IPS-15b (cell line): ENCODE results near the gene SCN11A.

Experiments used
- H3K27me3 ChIP-seq: one replicate; pipeline ENCODE4 v1.6.1; 2013; ENCODE audit warnings: low read length; ENCODE audit not compliant: control insufficient read depth, insufficient read depth
- H3K36me3 ChIP-seq: one replicate; pipeline ENCODE4 v1.6.1; 2013; ENCODE audit warnings: low read length; ENCODE audit not compliant: control insufficient read depth, insufficient read depth
- H3K4me1 ChIP-seq: one replicate; pipeline ENCODE4 v1.6.1; 2013; ENCODE audit warnings: mild to moderate bottlenecking, low read length; ENCODE audit not compliant: control insufficient read depth, insufficient read depth
- H3K4me3 ChIP-seq: one replicate; pipeline ENCODE4 v1.5.1; 2013; ENCODE audit warnings: low read depth, low read length
- H3K9ac ChIP-seq: one replicate; pipeline ENCODE4 v1.6.1; 2013; ENCODE audit warnings: low read depth, mild to moderate bottlenecking, low read length
- H3K9me3 ChIP-seq: one replicate; pipeline ENCODE4 v1.6.1; 2013; ENCODE audit warnings: mild to moderate bottlenecking, low read length; ENCODE audit not compliant: control insufficient read depth, insufficient read depth

The SCN11A gene

DNA sequence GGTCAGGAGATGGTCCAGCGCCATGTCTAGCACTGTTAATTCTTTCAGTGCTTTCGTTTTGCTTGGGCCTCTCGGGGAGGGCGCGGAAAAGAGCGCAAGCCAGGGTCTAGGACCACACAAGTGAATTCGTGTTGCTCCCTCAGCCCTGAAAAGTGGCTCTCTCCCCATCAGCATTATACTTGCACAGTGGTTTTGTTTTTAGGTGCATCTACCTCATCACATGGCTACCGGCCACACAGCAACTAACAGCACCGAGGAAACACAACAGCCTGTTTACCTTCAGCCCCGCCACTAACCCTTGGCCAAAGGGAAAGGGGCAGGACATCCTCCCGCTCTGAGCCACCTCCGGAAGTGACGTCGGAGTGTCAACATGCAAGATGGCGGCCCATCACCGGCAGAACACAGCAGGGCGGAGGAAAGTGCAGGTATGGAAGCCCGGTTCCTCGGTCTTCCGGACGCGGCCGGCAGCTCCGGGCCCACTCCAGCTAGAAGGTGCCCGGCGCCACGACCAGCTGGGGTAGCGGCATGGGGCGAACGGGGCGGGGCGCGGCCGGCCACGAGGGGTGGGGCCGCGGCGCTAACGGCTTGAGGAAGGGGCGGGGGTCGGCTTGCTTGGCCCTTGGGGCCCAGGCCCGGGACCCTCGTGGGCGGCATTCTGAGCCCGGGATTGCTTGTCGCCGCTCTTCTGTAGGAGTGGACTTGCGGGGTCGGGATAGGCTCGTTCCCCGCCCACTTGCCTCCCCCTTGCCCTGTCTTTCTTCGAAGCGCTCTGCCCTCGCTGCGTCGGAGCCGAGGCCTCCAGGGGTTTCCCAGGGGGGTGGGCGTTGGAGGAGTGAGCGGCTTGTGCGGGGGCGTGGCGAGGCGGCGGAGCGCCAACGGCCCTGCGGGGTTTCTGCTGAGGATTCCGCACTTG lies at the start of gene SCN11A, which contains the start of gene WDR48:
Gene SCN11A, minus strand, starts transcription at position 296 of the 913 bp plus-strand sequence. CDS start 101,582 bp downstream, outside the sequence.
Gene WDR48, plus strand, starts transcription at position 368 of the 913 bp plus-strand sequence. Its CDS starts 10 bp downstream, at position 378.
- Histone ChIP-seq H3K27me3 (no peaks in the 10 kb centered on the region), H3K9ac (peak within 1 kb of the TSS; percentile 96), H3K4me3 (peak within 1 kb of the TSS; percentile 98), H3K4me1 (no peaks in the 10 kb centered on the region), H3K36me3 (no peaks in the 10 kb centered on the region), H3K9me3 (no peaks in the 10 kb centered on the region)

GRCh38 chr3:39101022-39101689 lies 49.4 kb upstream of the SCN11A start:
- H3K27me3 ChIP-seq: peaks cover 4% of the 10 kb centered on the region
- H3K4me3 ChIP-seq: no peak overlapping the region
- peaks cover 19% of the 10 kb centered on the region for H3K36me3 ChIP-seq
- H3K9ac ChIP-seq: no peak overlapping the region
- no peaks in the 10 kb centered on the region for H3K4me1 ChIP-seq
- H3K9me3 ChIP-seq: no peaks in the 10 kb centered on the region

DNA sequence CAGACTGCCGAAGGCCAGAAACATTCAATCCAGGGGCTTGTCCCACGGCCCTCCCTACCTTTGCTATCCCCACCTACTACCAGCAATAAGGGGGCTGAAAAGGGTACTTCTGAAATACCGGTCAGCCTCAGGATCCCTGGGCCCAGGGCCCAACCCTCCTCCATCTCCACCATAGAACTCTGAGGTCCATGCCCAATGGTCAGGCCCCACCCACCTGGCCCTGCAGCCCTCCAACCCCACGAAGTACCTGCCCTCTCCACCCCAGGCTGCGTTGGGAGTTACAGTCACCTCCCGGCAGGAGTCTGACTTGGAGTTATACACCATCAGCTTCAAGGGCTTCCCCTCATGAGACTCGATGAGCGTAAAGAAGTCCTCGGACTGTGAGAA lies 48.7 kb upstream of the SCN11A start:
- Histone ChIP-seq H3K4me1 (no peaks in the 10 kb centered on the region), H3K9me3 (no peaks in the 10 kb centered on the region), H3K36me3 (peaks cover 19% of the 10 kb centered on the region), H3K27me3 (no peaks in the 10 kb centered on the region), H3K9ac (no peak overlapping the region), H3K4me3 (no peak overlapping the region)

DNA sequence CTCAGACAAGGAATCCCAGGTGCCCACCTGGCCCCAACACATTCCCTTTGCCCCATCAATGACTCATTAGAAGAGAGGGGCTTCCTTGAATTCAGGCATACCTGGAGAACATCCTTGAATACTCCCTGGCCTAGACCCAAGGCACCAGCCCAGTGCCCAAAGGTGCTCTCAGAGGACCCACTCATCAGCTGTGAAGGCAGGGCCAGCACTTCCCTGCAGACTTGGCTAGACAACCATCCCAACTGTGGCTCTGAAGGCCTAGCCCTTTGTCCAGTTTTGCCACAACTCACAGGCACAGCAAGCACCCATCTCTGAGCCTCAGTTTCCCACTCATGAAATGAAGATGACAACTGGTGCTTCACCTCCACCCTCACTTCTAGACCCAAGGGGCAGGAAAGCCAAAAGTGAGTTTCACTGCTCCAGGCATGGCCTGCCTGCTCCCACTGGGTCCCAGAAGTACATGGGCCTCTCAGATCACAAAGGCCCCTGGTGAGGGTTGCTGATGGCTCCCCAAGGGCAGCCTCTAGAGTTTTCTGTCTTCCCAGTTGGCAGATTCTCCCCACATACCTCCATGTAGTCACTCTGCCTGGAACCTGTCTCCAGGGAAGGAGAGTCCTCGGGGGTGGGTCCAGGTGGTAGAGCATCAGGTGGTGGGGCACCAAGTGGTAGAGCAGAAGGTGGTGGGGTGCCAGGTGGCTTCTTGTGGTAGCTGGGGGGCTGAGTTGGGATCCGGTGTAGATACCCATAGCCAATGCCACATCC lies 48.2 kb upstream of the SCN11A start:
- Histone ChIP-seq H3K36me3 (peaks cover 25% of the 10 kb centered on the region), H3K4me3 (no peak overlapping the region), H3K9me3 (no peaks in the 10 kb centered on the region), H3K9ac (no peak overlapping the region), H3K4me1 (no peaks in the 10 kb centered on the region), H3K27me3 (no peaks in the 10 kb centered on the region)

GRCh38 chr3:39099242-39099641 lies 47.5 kb upstream of the SCN11A start:
- H3K4me3 ChIP-seq: no peak overlapping the region
- no peaks in the 10 kb centered on the region for H3K27me3 ChIP-seq
- H3K36me3 ChIP-seq: peaks cover 25% of the 10 kb centered on the region
- no peaks in the 10 kb centered on the region for H3K4me1 ChIP-seq
- no peaks in the 10 kb centered on the region for H3K9me3 ChIP-seq
- H3K9ac ChIP-seq: no peak overlapping the region

- Histone ChIP-seq H3K4me1 (no peaks in the 10 kb centered on the region), H3K36me3 (peaks cover 25% of the 10 kb centered on the region), H3K9ac (no peak overlapping the region), H3K27me3 (no peaks in the 10 kb centered on the region), H3K9me3 (no peaks in the 10 kb centered on the region), H3K4me3 (no peak overlapping the region)
These were observed 46.8 kb upstream of the SCN11A start for GRCh38 chr3:39098473-39099000.

GRCh38 chr3:39097716-39098472 lies 46.1 kb upstream of the SCN11A start:
- Histone ChIP-seq H3K9me3 (no peaks in the 10 kb centered on the region), H3K27me3 (no peaks in the 10 kb centered on the region), H3K9ac (no peak overlapping the region), H3K4me1 (no peaks in the 10 kb centered on the region), H3K36me3 (peaks cover 25% of the 10 kb centered on the region), H3K4me3 (no peak overlapping the region)

GRCh38 chr3:39096775-39097174 lies 45.0 kb upstream of the SCN11A start:
- Histone ChIP-seq H3K9ac (no peak overlapping the region), H3K9me3 (no peaks in the 10 kb centered on the region), H3K4me3 (no peak overlapping the region), H3K4me1 (no peaks in the 10 kb centered on the region), H3K27me3 (no peaks in the 10 kb centered on the region), H3K36me3 (peaks cover 25% of the 10 kb centered on the region)

- Histone ChIP-seq H3K9ac (no peak overlapping the region), H3K27me3 (no peaks in the 10 kb centered on the region), H3K36me3 (peaks cover 25% of the 10 kb centered on the region)
These were observed 44.0 kb upstream of the SCN11A start for GRCh38 chr3:39095778-39096177.

DNA sequence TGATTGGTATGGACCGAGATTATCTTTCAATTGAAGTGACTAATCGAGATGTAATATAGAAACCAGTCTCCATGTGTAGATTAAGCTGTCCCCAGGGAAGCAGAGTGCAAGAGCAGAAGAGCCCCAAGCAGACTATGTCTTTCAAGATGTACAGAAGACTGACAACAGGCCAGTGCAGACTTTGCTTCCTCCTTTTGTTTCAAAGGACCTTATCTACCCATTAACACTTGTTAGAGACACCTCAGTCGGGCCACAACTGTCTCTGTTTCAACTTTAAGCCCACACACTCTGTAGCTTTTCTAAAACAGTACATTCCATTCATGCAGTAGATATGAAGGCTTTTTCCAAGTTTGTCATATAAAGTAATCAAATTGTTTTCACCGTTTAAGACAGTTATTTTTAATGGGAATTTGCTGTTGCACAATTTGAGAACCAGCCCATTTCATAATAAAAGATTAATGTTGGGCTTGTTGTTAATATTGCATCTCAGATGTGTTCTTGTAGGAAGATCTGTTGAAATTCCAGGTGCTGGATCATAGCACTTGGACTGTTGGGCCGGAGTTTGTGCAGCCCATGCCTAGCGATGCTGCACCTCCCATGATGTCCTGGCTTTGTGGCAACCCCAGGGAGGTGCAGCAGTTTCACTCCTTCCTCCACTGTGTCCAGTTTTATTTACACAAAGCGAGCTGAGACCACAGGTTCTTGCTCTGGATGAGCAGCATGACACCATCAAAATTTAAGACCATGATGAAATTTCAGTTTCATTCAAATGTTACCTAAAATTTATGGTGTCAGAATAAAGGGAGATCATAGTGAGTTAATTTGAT lies 43.3 kb upstream of the SCN11A start:
- no peak overlapping the region for H3K9ac ChIP-seq
- no peaks in the 10 kb centered on the region for H3K27me3 ChIP-seq
- H3K9me3 ChIP-seq: no peaks in the 10 kb centered on the region
- H3K4me1 ChIP-seq: no peaks in the 10 kb centered on the region
- peaks cover 25% of the 10 kb centered on the region for H3K36me3 ChIP-seq
- H3K4me3 ChIP-seq: no peak overlapping the region

More at GRCh38 chr3:39095778-39096177, 44.0 kb upstream of the SCN11A start:
- Histone ChIP-seq H3K4me1 (no peaks in the 10 kb centered on the region), H3K4me3 (no peak overlapping the region), H3K9me3 (no peaks in the 10 kb centered on the region)
